Measurements from ENCODE around the gene ME3. TPM values are rescaled to one million over a fixed set of nuclear protein-coding genes. Genes with fewer than 3 reads are reported as not detected.

The ME3 gene
- total and polyA plus RNA-seq, 4 donors: 1.4 to 7.2 (median 2.3) TPM

DNA sequence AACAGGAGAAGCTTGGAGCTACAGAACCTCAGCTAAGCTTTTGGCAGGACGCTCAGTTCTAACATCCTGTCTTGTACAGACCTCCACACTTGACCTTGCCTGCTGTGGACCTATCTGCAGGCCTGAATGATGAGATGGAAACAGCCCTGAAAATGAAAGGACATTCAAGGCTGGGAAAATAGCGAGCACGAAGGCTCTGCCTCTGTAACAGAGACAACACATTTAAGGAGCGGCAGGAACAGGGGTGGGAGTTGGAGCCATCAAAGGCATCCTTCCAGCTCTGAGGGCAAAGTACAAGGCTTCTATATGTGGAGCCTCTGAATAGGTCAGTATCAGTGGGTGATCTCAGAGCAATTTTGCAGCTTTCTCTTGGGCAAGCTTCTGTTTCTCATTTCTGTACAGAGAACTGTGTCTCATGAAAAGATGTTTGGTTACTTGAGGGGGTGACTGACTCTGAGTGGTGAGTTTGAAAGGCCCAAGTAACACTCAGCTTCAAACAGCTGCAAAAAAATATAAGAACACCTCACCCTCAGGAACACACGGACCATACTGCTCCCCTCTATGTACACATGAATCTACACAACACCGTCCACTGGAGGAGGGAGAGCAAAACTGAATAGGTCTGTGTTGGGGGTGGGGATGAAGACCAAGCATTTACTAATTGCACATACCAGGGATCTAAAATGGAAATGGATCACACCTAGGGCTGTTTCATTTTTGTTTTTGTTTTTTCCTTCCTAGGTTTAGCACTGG, 196.1 kb downstream of the ME3 start:
- TF ChIP-seq NR2F2 (IDR thresholded peaks at IDR 0.05): peak; percentile 96
- TF ChIP-seq JUND (IDR thresholded peaks at IDR 0.05): no peak
- TF ChIP-seq SP1 (IDR thresholded peaks at IDR 0.05): peak; percentile 49
- no peak for TF ChIP-seq HNF4A (conservative IDR thresholded peaks at IDR 0.05)
- TF ChIP-seq FOXA2 (IDR thresholded peaks at IDR 0.05): no peak
- no peak for TF ChIP-seq ATF3 (IDR thresholded peaks at IDR 0.05)
- no peak for TF ChIP-seq MAX (IDR thresholded peaks at IDR 0.05)
- no peak for TF ChIP-seq GABPA (IDR thresholded peaks at IDR 0.05 in 1 of 2, conservative IDR thresholded peaks at IDR 0.05 in 1 of 2)
- TF ChIP-seq EGR1 (IDR thresholded peaks at IDR 0.05; ENCODE audit: low read depth in 2 of 2): no peak
- no peak for TF ChIP-seq TAF1 (conservative IDR thresholded peaks at IDR 0.05)
- no peak for TF ChIP-seq FOXA1 (IDR thresholded peaks at IDR 0.05)
- TF ChIP-seq ZBTB33 (IDR thresholded peaks at IDR 0.05): no peak
- TF ChIP-seq HNF4G (IDR thresholded peaks at IDR 0.05): no peak
- TF ChIP-seq RXRA (IDR thresholded peaks at IDR 0.05): peak; percentile 43 to 49
- TF ChIP-seq RAD21 (IDR thresholded peaks at IDR 0.05): peak in 1 of 2 donors; percentile 34
- TF ChIP-seq YY1 (IDR thresholded peaks at IDR 0.05): no peak
- TF ChIP-seq, protein P1, sequence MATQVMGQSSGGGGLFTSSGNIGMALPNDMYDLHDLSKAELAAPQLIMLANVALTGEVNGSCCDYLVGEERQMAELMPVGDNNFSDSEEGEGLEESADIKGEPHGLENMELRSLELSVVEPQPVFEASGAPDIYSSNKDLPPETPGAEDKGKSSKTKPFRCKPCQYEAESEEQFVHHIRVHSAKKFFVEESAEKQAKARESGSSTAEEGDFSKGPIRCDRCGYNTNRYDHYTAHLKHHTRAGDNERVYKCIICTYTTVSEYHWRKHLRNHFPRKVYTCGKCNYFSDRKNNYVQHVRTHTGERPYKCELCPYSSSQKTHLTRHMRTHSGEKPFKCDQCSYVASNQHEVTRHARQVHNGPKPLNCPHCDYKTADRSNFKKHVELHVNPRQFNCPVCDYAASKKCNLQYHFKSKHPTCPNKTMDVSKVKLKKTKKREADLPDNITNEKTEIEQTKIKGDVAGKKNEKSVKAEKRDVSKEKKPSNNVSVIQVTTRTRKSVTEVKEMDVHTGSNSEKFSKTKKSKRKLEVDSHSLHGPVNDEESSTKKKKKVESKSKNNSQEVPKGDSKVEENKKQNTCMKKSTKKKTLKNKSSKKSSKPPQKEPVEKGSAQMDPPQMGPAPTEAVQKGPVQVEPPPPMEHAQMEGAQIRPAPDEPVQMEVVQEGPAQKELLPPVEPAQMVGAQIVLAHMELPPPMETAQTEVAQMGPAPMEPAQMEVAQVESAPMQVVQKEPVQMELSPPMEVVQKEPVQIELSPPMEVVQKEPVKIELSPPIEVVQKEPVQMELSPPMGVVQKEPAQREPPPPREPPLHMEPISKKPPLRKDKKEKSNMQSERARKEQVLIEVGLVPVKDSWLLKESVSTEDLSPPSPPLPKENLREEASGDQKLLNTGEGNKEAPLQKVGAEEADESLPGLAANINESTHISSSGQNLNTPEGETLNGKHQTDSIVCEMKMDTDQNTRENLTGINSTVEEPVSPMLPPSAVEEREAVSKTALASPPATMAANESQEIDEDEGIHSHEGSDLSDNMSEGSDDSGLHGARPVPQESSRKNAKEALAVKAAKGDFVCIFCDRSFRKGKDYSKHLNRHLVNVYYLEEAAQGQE (IDR thresholded peaks at IDR 0.05): no peak
- TF ChIP-seq, protein P2, sequence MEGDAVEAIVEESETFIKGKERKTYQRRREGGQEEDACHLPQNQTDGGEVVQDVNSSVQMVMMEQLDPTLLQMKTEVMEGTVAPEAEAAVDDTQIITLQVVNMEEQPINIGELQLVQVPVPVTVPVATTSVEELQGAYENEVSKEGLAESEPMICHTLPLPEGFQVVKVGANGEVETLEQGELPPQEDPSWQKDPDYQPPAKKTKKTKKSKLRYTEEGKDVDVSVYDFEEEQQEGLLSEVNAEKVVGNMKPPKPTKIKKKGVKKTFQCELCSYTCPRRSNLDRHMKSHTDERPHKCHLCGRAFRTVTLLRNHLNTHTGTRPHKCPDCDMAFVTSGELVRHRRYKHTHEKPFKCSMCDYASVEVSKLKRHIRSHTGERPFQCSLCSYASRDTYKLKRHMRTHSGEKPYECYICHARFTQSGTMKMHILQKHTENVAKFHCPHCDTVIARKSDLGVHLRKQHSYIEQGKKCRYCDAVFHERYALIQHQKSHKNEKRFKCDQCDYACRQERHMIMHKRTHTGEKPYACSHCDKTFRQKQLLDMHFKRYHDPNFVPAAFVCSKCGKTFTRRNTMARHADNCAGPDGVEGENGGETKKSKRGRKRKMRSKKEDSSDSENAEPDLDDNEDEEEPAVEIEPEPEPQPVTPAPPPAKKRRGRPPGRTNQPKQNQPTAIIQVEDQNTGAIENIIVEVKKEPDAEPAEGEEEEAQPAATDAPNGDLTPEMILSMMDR (IDR thresholded peaks at IDR 0.05; ENCODE audit: low read depth, low read length, missing input control): no peak
- H3K9ac ChIP-seq (ENCODE audit: low read depth in 1 of 2, low read length in 2 of 2): no peak overlapping the region
- H3K36me3 ChIP-seq (ENCODE audit: control insufficient read depth in 4 of 4, insufficient read depth in 3 of 4, low read depth in 1 of 4, low read length in 3 of 4): no peaks in the 10 kb centered on the region
- 70% methylated on average over 6 of the region's 6 CpGs for WGBS
- no peak overlapping the region for H3K4me3 ChIP-seq (ENCODE audit: low read depth in 1 of 3, low read length in 3 of 3)
- no peak for DNase-seq (ENCODE audit: low spot score)
- H3K4me1 ChIP-seq (ENCODE audit: control insufficient read depth in 4 of 4, insufficient read depth in 4 of 4, low read length in 3 of 4): no peaks in the 10 kb centered on the region
- H3K27ac ChIP-seq (ENCODE audit: low read depth in 1 of 2, low read length in 2 of 2): peak overlapping the region; percentile 25 to 71
- H3K9me3 ChIP-seq (ENCODE audit: control insufficient read depth in 4 of 4, low read length in 3 of 4): no peaks in the 10 kb centered on the region
- no peaks in the 10 kb centered on the region for H3K27me3 ChIP-seq (ENCODE audit: control insufficient read depth in 4 of 4, insufficient read depth in 4 of 4, low read length in 3 of 4)

Measured in liver (tissue), 9 donors.